K562 treated with DMSO at 1 percent for 48 hours (cell line): ENCODE measurements around the gene GGA2. TPM values are rescaled to one million over a fixed set of nuclear protein-coding genes. Genes with fewer than 3 reads are reported as not detected.

Experiments used
- total RNA-seq: library from RNA; unstranded; fragments of 300-600 nt; gene quantifications from 2 replicates; pipeline ENCODE4 v1.2.3, GENCODE V29; 2022; ENCODE audit warnings: low replicate concordance; ENCODE audit errors: extremely low read depth

GGA2 gene, protein sequence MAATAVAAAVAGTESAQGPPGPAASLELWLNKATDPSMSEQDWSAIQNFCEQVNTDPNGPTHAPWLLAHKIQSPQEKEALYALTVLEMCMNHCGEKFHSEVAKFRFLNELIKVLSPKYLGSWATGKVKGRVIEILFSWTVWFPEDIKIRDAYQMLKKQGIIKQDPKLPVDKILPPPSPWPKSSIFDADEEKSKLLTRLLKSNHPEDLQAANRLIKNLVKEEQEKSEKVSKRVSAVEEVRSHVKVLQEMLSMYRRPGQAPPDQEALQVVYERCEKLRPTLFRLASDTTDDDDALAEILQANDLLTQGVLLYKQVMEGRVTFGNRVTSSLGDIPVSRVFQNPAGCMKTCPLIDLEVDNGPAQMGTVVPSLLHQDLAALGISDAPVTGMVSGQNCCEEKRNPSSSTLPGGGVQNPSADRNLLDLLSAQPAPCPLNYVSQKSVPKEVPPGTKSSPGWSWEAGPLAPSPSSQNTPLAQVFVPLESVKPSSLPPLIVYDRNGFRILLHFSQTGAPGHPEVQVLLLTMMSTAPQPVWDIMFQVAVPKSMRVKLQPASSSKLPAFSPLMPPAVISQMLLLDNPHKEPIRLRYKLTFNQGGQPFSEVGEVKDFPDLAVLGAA
- not detected in 2 replicates for total RNA-seq

DNA sequence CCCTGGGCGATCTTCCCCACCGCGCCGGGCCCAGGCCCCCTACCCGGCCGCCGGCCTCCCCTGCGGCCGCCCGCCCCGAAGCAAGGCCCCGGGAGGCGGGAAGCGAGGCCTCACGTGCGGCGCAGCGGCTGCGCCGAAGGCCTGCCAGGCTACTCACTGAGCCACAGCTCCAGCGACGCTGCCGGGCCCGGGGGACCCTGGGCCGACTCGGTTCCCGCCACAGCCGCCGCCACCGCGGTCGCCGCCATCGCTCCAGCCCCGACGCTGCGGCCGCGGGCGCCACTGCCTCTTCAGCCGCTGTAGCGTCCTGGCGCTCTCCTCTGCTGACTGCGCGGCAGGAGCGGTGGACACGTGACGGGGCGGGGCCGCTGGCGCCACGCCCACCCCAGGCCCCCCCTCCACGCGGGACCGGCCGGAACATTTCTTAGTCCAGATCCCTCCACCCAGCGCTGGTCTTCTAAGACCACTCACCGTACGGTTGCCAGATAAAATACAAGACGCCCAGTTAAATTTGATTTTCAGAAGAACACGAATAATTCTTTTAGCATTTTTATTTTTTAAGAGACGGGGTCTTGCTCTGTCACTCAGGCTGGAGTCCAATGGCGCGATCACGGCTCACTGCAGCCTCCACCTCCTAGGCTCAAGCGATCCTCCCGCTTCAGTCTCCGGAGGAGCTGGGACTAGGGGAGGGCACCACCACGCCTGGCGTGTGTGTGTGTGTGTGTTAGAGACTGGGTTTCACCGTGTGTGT lies at the start of gene GGA2:
Gene GGA2, minus strand, starts transcription at position 331 of the 751 bp plus-strand sequence. Its CDS starts 83 bp downstream, at position 248.

DNA sequence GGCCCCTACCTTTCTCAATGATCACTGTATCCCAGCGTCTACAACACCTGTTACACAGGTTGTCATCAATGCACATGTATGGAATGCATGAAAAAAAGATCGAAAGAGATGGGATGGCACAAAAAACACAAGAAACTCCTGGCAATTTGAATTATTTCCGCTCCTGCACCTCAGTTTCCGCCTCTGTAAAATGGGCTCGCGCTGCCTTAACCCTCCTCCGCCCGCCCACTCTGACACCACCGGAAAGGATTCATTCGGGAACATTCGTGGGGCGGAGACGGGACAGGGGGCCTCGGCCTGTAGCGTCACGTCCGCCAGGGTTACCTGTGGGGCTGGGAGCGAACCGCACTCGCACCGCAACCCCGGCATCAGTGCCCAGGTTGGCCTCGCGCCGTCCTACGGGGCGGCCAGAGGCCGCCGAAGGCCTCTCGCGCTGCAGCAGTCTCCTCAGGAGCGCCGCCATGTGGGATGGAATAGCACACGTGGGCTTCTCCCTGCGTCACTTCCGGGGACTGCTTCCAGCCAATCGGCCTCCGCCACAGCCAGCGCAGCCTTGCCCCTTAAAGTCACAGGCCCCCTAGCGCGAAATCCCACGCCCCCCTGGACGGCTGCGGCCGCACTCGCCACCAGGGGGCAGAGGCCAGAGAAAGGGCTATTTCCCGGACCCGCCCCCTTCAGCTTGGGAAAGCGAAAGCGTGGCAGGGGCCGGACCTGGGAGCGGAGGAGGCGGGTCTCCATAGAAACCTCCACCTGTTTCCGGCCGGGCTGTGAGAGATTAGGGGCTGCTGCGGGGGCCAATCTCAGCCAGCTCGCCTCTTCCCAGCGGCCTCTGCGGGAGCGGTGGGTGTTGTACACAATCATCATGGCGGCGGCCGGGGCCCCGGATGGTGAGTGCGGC lies 46.8 kb upstream of the GGA2 start, which contains the start of the genes EARS2 and UBFD1:
Gene EARS2, minus strand, starts transcription at position 470 of the 898 bp plus-strand sequence. Its CDS starts 7 bp downstream, at position 463.
Gene UBFD1, plus strand, starts transcription at position 847 of the 898 bp plus-strand sequence. Its CDS starts 16 bp downstream, at position 863.

DNA sequence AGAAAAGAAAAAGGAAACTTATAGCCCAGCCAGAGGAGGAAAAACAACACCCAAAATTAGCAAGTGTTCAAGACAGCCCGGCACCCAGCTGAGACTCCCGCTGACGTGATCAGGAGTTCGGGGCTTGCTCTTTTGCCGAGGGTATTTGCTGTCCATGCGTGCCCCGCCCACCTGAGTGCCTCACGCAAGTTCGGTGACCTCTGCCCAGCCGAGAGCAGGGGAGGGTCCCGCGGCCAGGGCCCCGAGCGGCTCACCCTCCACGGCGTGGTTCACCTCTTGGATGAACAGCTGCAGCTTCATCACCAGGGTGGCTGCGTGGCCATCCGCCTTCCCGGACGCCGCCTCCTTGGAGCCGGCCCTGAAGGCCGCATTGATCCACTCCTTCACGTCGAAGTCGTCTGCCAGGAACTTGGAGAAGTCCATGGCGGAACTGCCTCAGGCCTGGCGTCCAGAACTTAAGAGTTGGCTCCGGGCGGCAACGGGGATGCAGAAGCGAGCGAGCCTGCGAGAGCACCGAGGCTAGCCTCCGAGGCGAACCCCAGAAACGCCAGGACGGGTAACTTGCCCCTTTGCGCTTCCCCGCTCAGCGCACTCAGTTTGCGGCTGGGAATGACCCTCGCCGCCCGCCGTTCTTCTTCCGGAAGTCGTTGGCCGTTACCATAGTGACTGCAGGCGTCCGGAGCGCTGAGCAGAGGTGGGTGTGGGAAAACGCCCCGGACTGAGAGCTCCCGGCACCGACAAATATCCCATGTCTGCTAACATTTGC lies 57.5 kb downstream of the GGA2 start, which contains the start of gene COG7:
Gene COG7, minus strand, starts transcription at position 618 of the 766 bp plus-strand sequence. Its CDS starts 195 bp downstream, at position 423.

Other genes starting within 250 kb of the GGA2 start
- not detected in 2 replicates for gene SCNN1B, start 208.2 kb downstream of the GGA2 start, total RNA-seq
- not detected in 2 replicates for gene COG7, start 57.3 kb downstream of the GGA2 start, total RNA-seq
- not detected in 2 replicates for gene EARS2, start 46.9 kb upstream of the GGA2 start, total RNA-seq
- not detected in 2 replicates for gene UBFD1, start 47.2 kb upstream of the GGA2 start, total RNA-seq
- gene NDUFAB1, start 85.8 kb upstream of the GGA2 start, total RNA-seq: not detected in 2 replicates
- not detected in 2 replicates for gene PALB2, start 130.8 kb upstream of the GGA2 start, total RNA-seq
- not detected in 2 replicates for gene DCTN5, start 131.0 kb upstream of the GGA2 start, total RNA-seq
- gene PLK1, start 168.4 kb upstream of the GGA2 start, total RNA-seq: 319 TPM in 1 of 2 replicates, not detected in the other
- gene ERN2, start 202.7 kb upstream of the GGA2 start, total RNA-seq: not detected in 2 replicates
- not detected in 2 replicates for gene CHP2, start 244.5 kb upstream of the GGA2 start, total RNA-seq